HG02852 (cell line): Measurements from ENCODE around the gene SP2.

ENCODE experiments used
- ATAC-seq: cut with Tn5 transposase; IDR thresholded peaks from one replicate; pipeline ENCODE4 v1.9.1; 2021; ENCODE audit warnings: mild to moderate bottlenecking, moderate library complexity; ENCODE audit not compliant: unreplicated experiment

Gene SP2

GRCh38 chr17:47969930-47970724 lies 74.1 kb downstream of the SP2 start:
- ATAC-seq, result no peak

GRCh38 chr17:47970725-47971499 lies 74.9 kb downstream of the SP2 start, which contains the start of gene CDK5RAP3:
Gene CDK5RAP3 (plus strand): TSS chr17:47971113. CDS start chr17:47971147, 34 bp downstream.
- ATAC-seq, result peak; percentile 98

- no peak for ATAC-seq
These were observed 77.5 kb downstream of the SP2 start for GRCh38 chr17:47973541-47973940.

GRCh38 chr17:47975189-47975822 lies 79.3 kb downstream of the SP2 start:
- ATAC-seq, result no peak

GRCh38 chr17:47975823-47976205 lies 79.8 kb downstream of the SP2 start:
- no peak for ATAC-seq

GRCh38 chr17:47978324-47978723 lies 82.3 kb downstream of the SP2 start:
- no peak for ATAC-seq
